GM10266 (cell line): ENCODE data around the gene CDH16.
"Not testable (repeated sequence)": the region's sequence is repeated elsewhere in the genome, so short reads cannot be mapped to it uniquely, and the experiment has no call there.

Experiments used
- DNase-seq: peaks from one replicate; pipeline ENCODE4 v3.0.0; 2012; ENCODE audit errors: extremely low spot score
- CTCF ChIP-seq: IDR thresholded peaks from 2 replicates; pipeline ENCODE4 v1.5.1; 2012; ENCODE audit warnings: mild to moderate bottlenecking, low read depth; ENCODE audit not compliant: control insufficient read depth, insufficient read depth; ENCODE audit errors: missing control alignments

Gene CDH16

GRCh38 chr16:66918803-66919568 is at the start of gene CDH16:
CDH16 (minus strand) TSS chr16:66918885; CDS start chr16:66918065, 820 bp downstream.
- no peak for DNase-seq
- no peak for TF ChIP-seq CTCF

GRCh38 chr16:66964049-66964448 is 45.4 kb upstream of the CDH16 start:
- DNase-seq = no peak
- TF ChIP-seq CTCF = no peak

- DNase-seq = no peak
- no peak for TF ChIP-seq CTCF
These were observed 43.2 kb upstream of the CDH16 start for GRCh38 chr16:66961914-66962313.

- DNase-seq = peak; percentile 72
- TF ChIP-seq CTCF = peak; percentile 84
These were observed 42.5 kb upstream of the CDH16 start, which contains the start of gene CES3 for GRCh38 chr16:66961065-66961744. CES3 (plus strand) TSS chr16:66961266; CDS start chr16:66961308, 42 bp downstream.

GRCh38 chr16:66960270-66960669 is 41.6 kb upstream of the CDH16 start:
- TF ChIP-seq CTCF = no peak
- no peak for DNase-seq

GRCh38 chr16:66959704-66960161 is 41.0 kb upstream of the CDH16 start:
- TF ChIP-seq CTCF = no peak
- DNase-seq = no peak

- no peak for DNase-seq
These were observed 40.4 kb upstream of the CDH16 start for GRCh38 chr16:66958857-66959703.

GRCh38 chr16:66956154-66956457 is 37.4 kb upstream of the CDH16 start:
- DNase-seq = not testable (repeated sequence)

More at GRCh38 chr16:66958857-66959703, 40.4 kb upstream of the CDH16 start:
- no peak for TF ChIP-seq CTCF

- not testable (repeated sequence) for DNase-seq
These were observed 36.9 kb upstream of the CDH16 start for GRCh38 chr16:66955363-66956153.
